Transverse colon (tissue), 4 donors: Measurements from ENCODE around the gene CCDC85C. TPM values are rescaled to one million over a fixed set of nuclear protein-coding genes. Genes with fewer than 3 reads are reported as not detected.

Source experiments
- DNase-seq: peaks from one replicate; pipeline ENCODE4 v3.0.0-alpha.2; 2019
- H3K27ac ChIP-seq, 4 donors: fragments of 200-600 bp; sonication (generic); 2 replicates each; pipeline ENCODE4 v1.5.1; 2016 to 2018; ENCODE audit warnings: inconsistent platforms in 4 of 4
- H3K27me3 ChIP-seq: fragments of 200-600 bp; sonication (generic); 2 replicates; pipeline ENCODE4 v1.5.1; 2017; ENCODE audit warnings: inconsistent platforms
- H3K36me3 ChIP-seq, 4 donors: fragments of 200-600 bp; sonication (generic); 2 replicates each; pipeline ENCODE4 v1.5.1; 2017 to 2019; ENCODE audit warnings: inconsistent platforms in 4 of 4
- H3K4me1 ChIP-seq, 4 donors: fragments of 200-600 bp; sonication (generic); 2 replicates each; pipeline ENCODE4 v1.5.1; 2017 to 2020; ENCODE audit warnings: inconsistent platforms in 4 of 4
- H3K4me3 ChIP-seq, 4 donors: fragments of 200-600 bp; sonication (generic); 1 replicate in 1 of 4; 2 replicates in 3 of 4; pipeline versions ENCODE4 v1.5.1 to v1.6.1; 2017 to 2019; ENCODE audit warnings: inconsistent platforms in 4 of 4
- H3K9me3 ChIP-seq, 2 donors: fragments of 200-600 bp; sonication (generic); 2 replicates each; pipeline ENCODE4 v1.5.1; 2017 to 2019; ENCODE audit warnings: inconsistent platforms in 2 of 2
- EP300 ChIP-seq: sonication (generic); formaldehyde crosslinking; IDR thresholded peaks from one replicate; pipeline ENCODE4 v1.6.1; 2017; ENCODE audit warnings: antibody characterized with exemption, low read depth
- POLR2A ChIP-seq: fragments of 450-650 bp; IDR thresholded peaks from one replicate; pipeline ENCODE4 v1.6.1; 2016; ENCODE audit warnings: antibody characterized with exemption, mild to moderate bottlenecking, moderate library complexity
- POLR2AphosphoS5 ChIP-seq, 3 donors: sonication (generic); formaldehyde crosslinking; IDR thresholded peaks; one replicate each; pipeline ENCODE4 v1.6.1; 2016; ENCODE audit warnings: antibody characterized with exemption in 3 of 3
- WGBS, 2 donors: methylation state at CpG; one replicate each; pipeline ENCODE4 v1.1.5; 2018; ENCODE audit warnings: low coverage in 1 of 2; 5-methylcytosine and 5-hydroxymethylcytosine counted together
- in situ Hi-C, 4 donors: fragments of 200-750 bp; cut with MboI; loops; one replicate each; pipeline versions ENCODE4 v1.15.0 to v1.15.1; 2017; ENCODE audit warnings: low sequenced_read_pairs in 3 of 4, low pct_ligation_motif_present in 1 of 4, low pct_unique_long_range_greater_than_20kb in 1 of 4
- intact Hi-C: fragments of 100-400 bp; cut with DNase I; formaldehyde crosslinking; loops from one replicate; pipeline ENCODE4 v1.15.1; 2023; ENCODE audit warnings: low total_unique reads
- total RNA-seq, 4 donors: library from RNA; depleted of rRNA; stranded (reverse); fragments of >200 nt; gene quantifications; one replicate each; pipeline ENCODE4 v1.1.0, GENCODE V29; 2016
- TF ChIP-seq, protein P1 (sequence below), 5 experiments: fragments of 200-600 bp in 3 of 5; fragments of 450-650 bp in 2 of 5; sonication (generic) in 3 of 5; IDR thresholded peaks; 1 replicate in 2 of 5; 2 replicates in 3 of 5; pipeline ENCODE4 v1.5.1; 2016 to 2017; ENCODE audit warnings: antibody characterized with exemption in 5 of 5, inconsistent platforms in 3 of 5, mild to moderate bottlenecking in 2 of 5, moderate library complexity in 1 of 5

Gene CCDC85C
- total RNA-seq, 4 donors from 2014 or later, result 19.3 to 55.4 (median 45.7) TPM

DNA sequence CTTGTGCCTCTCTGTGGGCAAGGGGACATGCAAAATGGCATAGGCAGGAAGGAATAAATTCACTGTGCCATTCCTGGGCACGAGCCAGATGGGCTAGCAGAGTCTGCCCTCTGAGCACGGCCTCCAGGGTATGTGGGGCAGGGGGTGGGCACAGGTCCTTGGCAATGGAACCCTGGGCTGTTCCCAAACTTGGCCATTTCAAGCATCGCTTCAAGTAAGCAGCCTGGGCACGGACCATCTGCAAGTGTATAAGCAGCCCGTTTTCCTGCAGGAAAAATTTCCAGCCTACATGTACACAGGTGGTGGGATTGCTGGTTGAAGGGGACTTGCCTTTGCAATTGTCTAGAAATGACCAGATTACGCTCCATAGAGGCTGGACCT is 40.3 kb downstream of the CCDC85C start:
- DNase-seq, result no peak
- Histone ChIP-seq H3K27ac (peak overlapping the region; percentile 67 to 86 (median 82)), H3K4me1 (peaks cover 47 to 76% (median 69%) of the 10 kb centered on the region in 4 donors), H3K9me3 (no peaks in the 10 kb centered on the region), H3K36me3 (no peaks in the 10 kb centered on the region), H3K4me3 (no peak overlapping the region), H3K27me3 (no peaks in the 10 kb centered on the region)
- in situ Hi-C loops, result no loop called here
- no peak for TF ChIP-seq POLR2AphosphoS5 (IDR thresholded peaks at IDR 0.05)
- TF ChIP-seq, protein P1, sequence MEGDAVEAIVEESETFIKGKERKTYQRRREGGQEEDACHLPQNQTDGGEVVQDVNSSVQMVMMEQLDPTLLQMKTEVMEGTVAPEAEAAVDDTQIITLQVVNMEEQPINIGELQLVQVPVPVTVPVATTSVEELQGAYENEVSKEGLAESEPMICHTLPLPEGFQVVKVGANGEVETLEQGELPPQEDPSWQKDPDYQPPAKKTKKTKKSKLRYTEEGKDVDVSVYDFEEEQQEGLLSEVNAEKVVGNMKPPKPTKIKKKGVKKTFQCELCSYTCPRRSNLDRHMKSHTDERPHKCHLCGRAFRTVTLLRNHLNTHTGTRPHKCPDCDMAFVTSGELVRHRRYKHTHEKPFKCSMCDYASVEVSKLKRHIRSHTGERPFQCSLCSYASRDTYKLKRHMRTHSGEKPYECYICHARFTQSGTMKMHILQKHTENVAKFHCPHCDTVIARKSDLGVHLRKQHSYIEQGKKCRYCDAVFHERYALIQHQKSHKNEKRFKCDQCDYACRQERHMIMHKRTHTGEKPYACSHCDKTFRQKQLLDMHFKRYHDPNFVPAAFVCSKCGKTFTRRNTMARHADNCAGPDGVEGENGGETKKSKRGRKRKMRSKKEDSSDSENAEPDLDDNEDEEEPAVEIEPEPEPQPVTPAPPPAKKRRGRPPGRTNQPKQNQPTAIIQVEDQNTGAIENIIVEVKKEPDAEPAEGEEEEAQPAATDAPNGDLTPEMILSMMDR (IDR thresholded peaks at IDR 0.05), result no peak
- WGBS, 2 donors, result 67 to 100% methylated on average over 1 to 6 of the region's 6 CpGs
- intact Hi-C loops, result no loop called here

DNA sequence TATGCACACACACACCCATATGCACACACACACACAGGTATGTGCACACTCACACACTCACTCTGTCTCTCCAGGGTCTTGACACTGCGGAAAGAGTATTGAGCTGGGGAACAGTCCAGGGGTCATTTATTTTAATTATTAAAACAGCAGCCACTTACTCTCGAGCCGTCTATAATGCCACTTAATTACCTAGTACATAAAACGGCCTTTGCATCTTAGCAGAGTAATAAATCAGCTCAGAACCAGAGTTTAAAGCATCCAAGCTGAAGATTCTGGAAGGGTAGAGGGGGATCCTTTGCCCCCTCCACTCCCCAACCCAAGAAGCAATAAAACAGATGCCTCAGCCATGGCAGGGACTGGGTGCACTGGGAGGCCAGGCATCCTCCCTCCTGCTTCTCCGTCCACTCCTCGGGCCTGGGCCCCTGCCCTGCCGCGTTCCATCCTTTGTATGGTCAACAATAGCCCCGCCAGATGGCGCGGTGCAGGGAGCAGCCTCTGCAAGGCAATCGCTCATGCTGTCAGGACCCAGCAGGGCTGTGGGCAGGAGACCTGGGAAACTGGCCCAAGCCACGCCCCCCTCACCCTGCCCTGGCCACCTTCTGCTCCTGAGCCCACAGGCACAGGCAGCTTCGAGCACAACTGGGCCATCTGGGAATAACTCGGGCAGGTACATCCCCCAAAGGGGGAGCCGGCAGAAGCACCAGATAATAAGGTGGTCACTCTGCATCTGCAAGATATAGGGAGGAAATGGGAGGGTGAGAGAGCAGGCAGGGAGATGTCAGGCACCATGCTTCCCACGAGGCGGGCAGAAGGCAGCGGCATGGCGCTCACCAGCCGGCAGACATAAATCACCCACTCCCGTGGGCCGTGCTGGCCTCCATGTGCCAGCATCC is 40.9 kb downstream of the CCDC85C start:
- intact Hi-C loops, result no loop called here
- DNase-seq, result peak; percentile 82
- H3K27ac ChIP-seq, result peak overlapping the region; percentile 67 to 86 (median 82)
- no peaks in the 10 kb centered on the region for H3K27me3 ChIP-seq
- in situ Hi-C loops, result no loop called here
- peaks cover 41 to 70% (median 67%) of the 10 kb centered on the region in 4 donors for H3K4me1 ChIP-seq
- TF ChIP-seq POLR2AphosphoS5 (IDR thresholded peaks at IDR 0.05), result peak; percentile 57 to 73 (median 62)
- no peak for TF ChIP-seq POLR2A
- TF ChIP-seq, protein P1 (IDR thresholded peaks at IDR 0.05), result peak; percentile 25 to 58 (median 40)
- no peak overlapping the region for H3K4me3 ChIP-seq
- H3K9me3 ChIP-seq, result no peaks in the 10 kb centered on the region
- 41 to 42% methylated on average over 4 to 22 of the region's 23 CpGs for WGBS, 2 donors
- H3K36me3 ChIP-seq, result no peaks in the 10 kb centered on the region

DNA sequence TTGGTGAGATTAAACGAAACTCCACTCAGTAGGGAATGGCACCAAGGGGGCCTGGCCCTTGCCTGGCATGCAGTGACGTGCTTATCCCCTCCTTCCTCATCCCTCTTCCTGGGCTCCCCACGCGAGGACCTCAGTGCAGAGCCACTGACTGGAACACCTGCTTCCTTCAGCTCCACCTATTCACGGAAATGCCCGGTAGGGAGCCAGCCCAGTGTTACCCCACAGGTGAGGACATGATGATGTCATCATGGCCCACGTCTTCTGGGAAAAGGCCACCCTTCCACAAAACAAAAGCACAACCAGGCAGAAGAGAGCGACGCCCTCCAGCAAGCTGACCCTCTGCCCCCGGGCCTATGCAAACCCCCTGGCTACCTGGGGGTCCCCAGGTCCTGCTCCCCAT is 42.1 kb downstream of the CCDC85C start:
- Histone ChIP-seq H3K9me3 (no peaks in the 10 kb centered on the region), H3K4me1 (peaks cover 40 to 67% (median 62%) of the 10 kb centered on the region in 4 donors), H3K4me3 (no peak overlapping the region), H3K27ac (peak overlapping the region; percentile 67 to 86 (median 82)), H3K36me3 (no peaks in the 10 kb centered on the region), H3K27me3 (no peaks in the 10 kb centered on the region)
- 51 to 75% methylated on average over 6 to 10 of the region's 10 CpGs for WGBS, 2 donors
- no peak for DNase-seq
- intact Hi-C loops, result no loop called here
- TF ChIP-seq POLR2AphosphoS5 (IDR thresholded peaks at IDR 0.05) (no peak), EP300 (no peak), POLR2A (no peak)
- TF ChIP-seq, protein P1 (IDR thresholded peaks at IDR 0.05), result no peak
- in situ Hi-C loops, result no loop called here

DNA sequence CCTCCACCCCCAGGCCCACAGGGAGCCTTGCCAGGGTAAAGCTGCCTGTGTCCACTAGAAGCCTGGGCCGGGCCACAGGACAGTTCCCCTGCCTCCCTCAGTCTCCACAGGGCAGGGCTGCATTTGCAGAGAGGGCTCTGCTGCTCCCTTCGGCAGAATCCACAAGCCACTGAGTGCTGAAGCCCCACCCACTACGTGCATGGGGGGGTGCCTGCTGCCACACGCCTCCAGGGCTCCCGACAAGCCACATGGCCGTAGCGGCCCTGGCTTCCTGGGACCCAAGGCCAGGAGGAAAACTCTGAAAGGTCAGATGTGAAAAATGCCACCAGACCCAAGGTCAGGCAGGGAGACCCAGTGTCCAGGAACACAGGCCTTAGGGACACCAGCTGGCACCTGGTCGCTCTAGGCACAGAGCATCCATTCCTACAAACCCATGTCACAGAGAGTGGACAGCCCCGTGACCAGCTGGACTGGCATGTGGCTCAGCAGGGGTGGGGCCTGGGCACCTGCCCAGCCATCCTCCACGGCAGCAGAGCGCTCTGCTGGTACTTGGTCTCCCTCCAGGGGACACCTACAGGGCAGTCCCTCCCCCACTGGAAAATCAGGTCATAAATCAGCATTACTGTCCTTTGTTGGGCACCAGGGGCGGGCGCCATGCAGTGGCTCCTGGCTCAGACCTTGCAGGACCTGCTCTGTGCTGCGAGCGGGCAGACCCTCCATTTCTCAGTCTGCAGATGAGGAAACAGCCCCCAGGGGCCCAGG is 42.9 kb downstream of the CCDC85C start:
- peak overlapping the region; percentile 67 to 86 (median 82) for H3K27ac ChIP-seq
- DNase-seq, result no peak
- peaks cover 33 to 60% (median 55%) of the 10 kb centered on the region in 4 donors for H3K4me1 ChIP-seq
- intact Hi-C loops, result loop anchor here (1.0 kb wide), 1 partner anchor 43 kb away; no protein-coding TSS in a partner anchor
- no peaks in the 10 kb centered on the region for H3K27me3 ChIP-seq
- in situ Hi-C loops, result no loop called here
- H3K9me3 ChIP-seq, result no peaks in the 10 kb centered on the region
- TF ChIP-seq, protein P1 (IDR thresholded peaks at IDR 0.05), result no peak
- TF ChIP-seq POLR2AphosphoS5 (IDR thresholded peaks at IDR 0.05), result peak in 1 of 3 donors; percentile 13
- TF ChIP-seq POLR2A, result no peak
- no peaks in the 10 kb centered on the region for H3K36me3 ChIP-seq
- 50 to 100% methylated on average over 1 to 14 of the region's 15 CpGs for WGBS, 2 donors
- H3K4me3 ChIP-seq, result no peak overlapping the region
